Right atrium auricular region (tissue), 2 donors: Measurements from ENCODE around the gene OR4D1. TPM values are rescaled to one million over a fixed set of nuclear protein-coding genes. Genes with fewer than 3 reads are reported as not detected.
"Not testable (repeated sequence)": the region's sequence is repeated elsewhere in the genome, so short reads cannot be mapped to it uniquely, and the experiment has no call there.

ENCODE experiments used
- DNase-seq: peaks from one replicate; pipeline ENCODE4 v3.0.0-alpha.2; 2019; ENCODE audit warnings: low spot score
- H3K27ac ChIP-seq, 2 donors: fragments of 200-600 bp; sonication (generic); 1 replicate in 1 of 2; 2 replicates in 1 of 2; pipeline ENCODE4 v1.5.1; 2016 to 2019
- H3K27me3 ChIP-seq, 2 donors: fragments of 200-600 bp; sonication (generic); one replicate each; pipeline versions ENCODE4 v1.5.1 to v1.6.0; 2017 to 2019
- H3K36me3 ChIP-seq: fragments of 200-600 bp; sonication (generic); one replicate; pipeline ENCODE4 v1.5.1; 2016
- H3K4me1 ChIP-seq, 2 donors: fragments of 200-600 bp; sonication (generic); one replicate each; pipeline versions ENCODE4 v1.5.1 to v1.6.0; 2017 to 2019
- H3K4me3 ChIP-seq, 2 donors: fragments of 200-600 bp; sonication (generic); 1 replicate in 1 of 2; 2 replicates in 1 of 2; pipeline ENCODE4 v1.5.1; 2017 to 2019; ENCODE audit warnings: mild to moderate bottlenecking in 1 of 2, moderate library complexity in 1 of 2
- H3K9me3 ChIP-seq, 2 donors: fragments of 200-600 bp; sonication (generic); one replicate each; pipeline ENCODE4 v1.5.1; 2019
- CTCF ChIP-seq, 2 donors: fragments of 200-600 bp; sonication (generic); IDR thresholded peaks; one replicate each; pipeline ENCODE4 v1.5.1; 2019; ENCODE audit warnings: antibody characterized with exemption in 2 of 2
- total RNA-seq, 2 donors: library from RNA; depleted of rRNA; stranded (reverse); fragments of >200 nt; gene quantifications; one replicate each; pipeline ENCODE4 v1.1.0, GENCODE V29; 2016

The OR4D1 gene
- not detected for total RNA-seq

- TF ChIP-seq CTCF (IDR thresholded peaks at IDR 0.05), result no peak
- H3K9me3 ChIP-seq, result peaks cover 6 to 35% of the 10 kb centered on the region in 2 donors
- no peaks in the 10 kb centered on the region for H3K27me3 ChIP-seq
- H3K4me3 ChIP-seq, result no peak within 1 kb of the TSS
- no peak within 1 kb of the TSS for H3K27ac ChIP-seq
- DNase-seq, result no peak
- no peaks in the 10 kb centered on the region for H3K36me3 ChIP-seq
- no peaks in the 10 kb centered on the region for H3K4me1 ChIP-seq
Observed at GRCh38 chr17:58147930-58148434, at the start of gene OR4D1. OR4D1 (plus strand) TSS chr17:58148384; CDS start chr17:58155154, 6,770 bp downstream.

- no peak for DNase-seq
- Histone ChIP-seq H3K9me3 (no peaks in the 10 kb centered on the region), H3K4me1 (no peaks in the 10 kb centered on the region), H3K27ac (no peak overlapping the region), H3K36me3 (no peaks in the 10 kb centered on the region), H3K4me3 (no peak overlapping the region), H3K27me3 (no peaks in the 10 kb centered on the region)
- no peak for TF ChIP-seq CTCF (IDR thresholded peaks at IDR 0.05)
Observed at GRCh38 chr17:58100506-58100905, 47.7 kb upstream of the OR4D1 start.

- H3K27ac ChIP-seq, H3K4me1 ChIP-seq, H3K27me3 ChIP-seq, H3K4me3 ChIP-seq, DNase-seq, H3K9me3 ChIP-seq, H3K36me3 ChIP-seq: not testable (repeated sequence)
Observed at GRCh38 chr17:58101898-58102297, 46.3 kb upstream of the OR4D1 start.

GRCh38 chr17:58105093-58105492, 43.1 kb upstream of the OR4D1 start:
- TF ChIP-seq CTCF (IDR thresholded peaks at IDR 0.05), result no peak
- no peak for DNase-seq
- H3K9me3 ChIP-seq, result no peaks in the 10 kb centered on the region
- no peaks in the 10 kb centered on the region for H3K27me3 ChIP-seq
- H3K4me3 ChIP-seq, result no peak overlapping the region
- H3K27ac ChIP-seq, result no peak overlapping the region
- no peaks in the 10 kb centered on the region for H3K4me1 ChIP-seq
- no peaks in the 10 kb centered on the region for H3K36me3 ChIP-seq

- no peak for DNase-seq
- Histone ChIP-seq H3K36me3 (no peaks in the 10 kb centered on the region), H3K27me3 (no peaks in the 10 kb centered on the region), H3K4me3 (no peak overlapping the region), H3K27ac (no peak overlapping the region), H3K4me1 (no peaks in the 10 kb centered on the region), H3K9me3 (no peaks in the 10 kb centered on the region)
- TF ChIP-seq CTCF (IDR thresholded peaks at IDR 0.05), result no peak
Observed at GRCh38 chr17:58107306-58107705, 40.9 kb upstream of the OR4D1 start.

- Histone ChIP-seq H3K4me3 (no peak overlapping the region), H3K27me3 (no peaks in the 10 kb centered on the region), H3K4me1 (no peaks in the 10 kb centered on the region), H3K27ac (no peak overlapping the region), H3K9me3 (no peaks in the 10 kb centered on the region), H3K36me3 (no peaks in the 10 kb centered on the region)
- DNase-seq, result no peak
- TF ChIP-seq CTCF (IDR thresholded peaks at IDR 0.05), result no peak
Observed at GRCh38 chr17:58109197-58109596, 39.0 kb upstream of the OR4D1 start.
